ENCODE measurements around the gene TMEM238. TPM values are rescaled to one million over a fixed set of nuclear protein-coding genes. Genes with fewer than 3 reads are reported as not detected.

Gene TMEM238, protein sequence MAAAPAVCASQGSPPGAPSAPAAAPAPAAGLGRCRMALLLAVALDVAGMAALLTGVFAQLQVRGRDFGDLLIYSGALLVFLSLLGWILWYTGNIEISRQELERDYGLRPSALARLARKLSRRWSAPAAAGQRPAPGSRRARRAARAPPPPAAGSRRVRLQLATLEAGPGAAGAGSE
- total RNA-seq (10 to 100 TPM; 25.3 to 33.9 TPM), polyA plus RNA-seq (ENCODE audit: insufficient read length in 6 of 6) (1 to 10 TPM in 2 of 6 donors, under 1 TPM in 4; 0.48 to 1.9 (median 0.67) TPM)
- long read RNA-seq, donor 1, transcript TMEM238-201 (2 exons, 1,000 nt), result major isoform, 16 of 16 reads
- long read RNA-seq, donor 1, partial matches to known transcripts, result 0 of 16 reads
- long read RNA-seq, donor 1, other reads (novel, unspliced or antisense), result 0 of 16 reads
- long read RNA-seq, donor 2, transcript TMEM238-201 (2 exons, 1,000 nt), result major isoform, 13 of 13 reads
- long read RNA-seq, donor 2, partial matches to known transcripts, result 0 of 13 reads
- long read RNA-seq, donor 2, other reads (novel, unspliced or antisense), result 0 of 13 reads
- long read RNA-seq, donor 3, transcript TMEM238-201 (2 exons, 1,000 nt), result major isoform, 12 of 3,970 reads
- long read RNA-seq, donor 3, partial matches to known transcripts, result 2,441 of 3,970 reads
- long read RNA-seq, donor 3, other reads (novel, unspliced or antisense), result 1,517 of 3,970 reads
- long read RNA-seq, donor 4, result 0 reads
- long read RNA-seq, donor 5, transcript TMEM238-201 (2 exons, 1,000 nt), result major isoform, 18 of 18 reads
- long read RNA-seq, donor 5, partial matches to known transcripts, result 0 of 18 reads
- long read RNA-seq, donor 5, other reads (novel, unspliced or antisense), result 0 of 18 reads
- long read RNA-seq, donor 6, transcript TMEM238-201 (2 exons, 1,000 nt), result major isoform, 11 of 11 reads
- long read RNA-seq, donor 6, partial matches to known transcripts, result 0 of 11 reads
- long read RNA-seq, donor 6, other reads (novel, unspliced or antisense), result 0 of 11 reads
- long read RNA-seq, donor 7, partial matches to known transcripts, result 0 of 2 reads
- long read RNA-seq, donor 7, other reads (novel, unspliced or antisense), result 0 of 2 reads
- long read RNA-seq, donor 8, transcript TMEM238-201 (2 exons, 1,000 nt), result major isoform, 7 of 2,395 reads
- long read RNA-seq, donor 8, partial matches to known transcripts, result 1,720 of 2,395 reads
- long read RNA-seq, donor 8, other reads (novel, unspliced or antisense), result 668 of 2,395 reads
- long read RNA-seq, donor 9, result 0 reads
- long read RNA-seq, donor 10, partial matches to known transcripts, result 0 of 2 reads
- long read RNA-seq, donor 10, other reads (novel, unspliced or antisense), result 0 of 2 reads
- long read RNA-seq, donor 11, result 0 reads
- long read RNA-seq, donor 12, transcript TMEM238-201 (2 exons, 1,000 nt), result major isoform, 14 of 2,794 reads
- long read RNA-seq, donor 12, partial matches to known transcripts, result 1,925 of 2,794 reads
- long read RNA-seq, donor 12, other reads (novel, unspliced or antisense), result 855 of 2,794 reads

DNA sequence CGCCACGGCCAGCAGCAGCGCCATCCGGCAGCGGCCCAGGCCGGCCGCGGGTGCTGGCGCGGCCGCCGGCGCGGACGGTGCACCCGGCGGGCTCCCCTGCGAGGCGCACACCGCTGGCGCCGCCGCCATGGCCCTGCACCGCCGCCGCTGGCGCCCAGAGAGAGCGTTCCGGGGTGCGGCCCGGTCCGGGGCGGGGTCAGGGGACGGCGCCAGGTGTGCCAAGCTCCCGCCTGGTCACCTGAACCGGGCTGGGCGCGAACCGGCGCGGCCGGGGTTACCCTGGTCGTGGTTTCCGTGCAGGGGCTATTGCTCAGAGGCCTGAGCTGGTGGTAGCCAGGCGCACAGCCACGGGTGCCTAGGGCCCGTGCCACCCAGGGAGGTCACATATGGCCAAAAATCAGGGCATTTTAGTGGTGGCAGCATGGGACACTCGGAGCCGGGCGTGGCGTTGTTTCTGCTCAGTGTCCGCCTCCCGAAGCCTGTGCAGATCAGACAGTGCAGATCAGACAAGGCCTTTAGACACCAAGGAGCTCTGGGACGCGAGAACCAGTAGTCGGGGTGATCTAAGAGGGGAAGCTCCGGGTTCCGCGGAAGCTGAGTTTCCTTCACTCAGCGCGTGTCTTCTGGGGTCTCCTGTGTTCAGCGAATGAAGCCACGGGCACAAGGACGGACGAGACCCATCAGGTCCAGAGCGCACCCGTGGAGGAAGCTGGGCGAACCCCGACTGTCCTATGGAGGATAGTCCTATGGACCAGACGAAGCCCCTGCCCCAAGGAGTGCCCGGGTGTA is at the start of gene TMEM238:
TSS of gene TMEM238 (minus strand) at position 162 of the 789 bp plus-strand sequence. CDS start at position 129, 33 bp downstream.
- H3K4me1 ChIP-seq, result peaks cover 30 to 51% of the 10 kb centered on the region in 2 donors
- H3K9me3 ChIP-seq, result no peaks in the 10 kb centered on the region
- peak in 2 of 4 donors; percentile 73 to 92 for DNase-seq
- peak; percentile 53 for ATAC-seq
- peak within 1 kb of the TSS; percentile 96 to 97 for H3K27ac ChIP-seq
- H3K36me3 ChIP-seq, result peaks cover 0 to 29% of the 10 kb centered on the region in 2 donors
- intact Hi-C loops (cut with DNase I), result loop anchor here in 1 of 2 donors (10.0 kb wide), 1 partner anchor 80 kb away; no protein-coding TSS in a partner anchor
- TF ChIP-seq, protein P1, sequence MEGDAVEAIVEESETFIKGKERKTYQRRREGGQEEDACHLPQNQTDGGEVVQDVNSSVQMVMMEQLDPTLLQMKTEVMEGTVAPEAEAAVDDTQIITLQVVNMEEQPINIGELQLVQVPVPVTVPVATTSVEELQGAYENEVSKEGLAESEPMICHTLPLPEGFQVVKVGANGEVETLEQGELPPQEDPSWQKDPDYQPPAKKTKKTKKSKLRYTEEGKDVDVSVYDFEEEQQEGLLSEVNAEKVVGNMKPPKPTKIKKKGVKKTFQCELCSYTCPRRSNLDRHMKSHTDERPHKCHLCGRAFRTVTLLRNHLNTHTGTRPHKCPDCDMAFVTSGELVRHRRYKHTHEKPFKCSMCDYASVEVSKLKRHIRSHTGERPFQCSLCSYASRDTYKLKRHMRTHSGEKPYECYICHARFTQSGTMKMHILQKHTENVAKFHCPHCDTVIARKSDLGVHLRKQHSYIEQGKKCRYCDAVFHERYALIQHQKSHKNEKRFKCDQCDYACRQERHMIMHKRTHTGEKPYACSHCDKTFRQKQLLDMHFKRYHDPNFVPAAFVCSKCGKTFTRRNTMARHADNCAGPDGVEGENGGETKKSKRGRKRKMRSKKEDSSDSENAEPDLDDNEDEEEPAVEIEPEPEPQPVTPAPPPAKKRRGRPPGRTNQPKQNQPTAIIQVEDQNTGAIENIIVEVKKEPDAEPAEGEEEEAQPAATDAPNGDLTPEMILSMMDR (IDR thresholded peaks at IDR 0.05), result no peak
- H3K27me3 ChIP-seq, result no peaks in the 10 kb centered on the region
- peak within 1 kb of the TSS; percentile 86 to 91 for H3K4me3 ChIP-seq

DNA sequence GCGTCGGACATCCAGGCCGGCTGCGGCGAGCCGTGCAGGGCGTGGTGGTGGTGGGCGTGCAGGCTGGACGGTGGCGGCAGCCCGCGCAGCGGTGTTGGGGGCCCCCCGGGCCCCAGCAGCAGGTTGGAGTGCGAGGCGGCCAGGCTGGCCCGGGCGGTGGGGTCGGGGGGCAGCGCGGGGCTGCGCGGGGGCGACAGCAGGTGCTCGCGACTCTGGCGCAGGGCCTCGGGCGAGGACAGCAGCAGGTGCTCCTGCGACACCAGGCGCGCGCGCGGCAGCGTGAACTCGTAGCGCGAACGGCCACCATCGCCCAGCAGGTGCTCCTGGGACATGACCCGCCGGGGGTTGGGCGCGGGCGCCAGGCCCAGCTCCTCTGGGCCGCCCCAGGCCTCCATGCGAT is 49.2 kb upstream of the TMEM238 start:
- no peak overlapping the region for H3K4me3 ChIP-seq
- ATAC-seq (no peak), DNase-seq (no peak)
- H3K4me1 ChIP-seq, result no peaks in the 10 kb centered on the region
- TF ChIP-seq, protein P1 (IDR thresholded peaks at IDR 0.05), result no peak
- H3K27me3 ChIP-seq, result peaks cover 16 to 80% of the 10 kb centered on the region in 2 donors
- H3K27ac ChIP-seq, result no peak overlapping the region
- intact Hi-C loops (cut with DNase I), result no loop called here
- no peaks in the 10 kb centered on the region for H3K9me3 ChIP-seq
- no peaks in the 10 kb centered on the region for H3K36me3 ChIP-seq

DNA sequence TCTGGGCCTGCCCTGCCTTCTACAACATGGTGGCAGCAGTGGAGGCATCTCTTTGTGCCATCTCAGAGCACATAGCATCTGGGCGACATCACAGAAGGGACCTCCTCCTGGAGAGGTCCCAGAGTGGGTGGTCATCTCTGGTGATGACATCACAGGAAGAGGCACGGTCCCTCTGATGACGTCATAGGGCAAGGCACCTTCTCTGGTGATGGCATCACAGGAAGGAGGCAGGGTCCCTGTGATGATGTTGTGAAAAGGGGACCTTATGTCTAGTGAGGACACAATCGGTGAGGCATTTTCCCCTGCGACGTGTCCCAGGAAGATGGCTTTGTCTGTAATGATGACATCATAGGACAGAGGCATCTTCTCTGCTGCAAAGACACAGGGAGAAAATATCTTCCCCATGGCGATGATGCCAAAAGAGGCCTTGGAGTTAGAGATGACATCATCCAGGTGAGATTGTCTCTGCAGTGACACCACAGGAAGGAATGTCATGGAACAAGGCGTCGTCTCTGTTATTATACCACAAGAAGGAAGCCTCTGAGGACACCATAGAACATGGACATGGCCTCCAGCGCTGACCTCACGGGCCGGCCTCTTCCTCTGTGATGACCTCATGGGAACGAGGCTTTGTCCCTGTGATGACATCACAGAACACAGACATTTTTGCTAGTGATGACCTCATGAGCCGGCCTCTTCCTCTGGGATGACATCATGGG is 48.3 kb upstream of the TMEM238 start:
- H3K27ac ChIP-seq, result no peak overlapping the region
- ATAC-seq (no peak), DNase-seq (no peak)
- H3K4me3 ChIP-seq, result no peak overlapping the region
- intact Hi-C loops (cut with DNase I), result no loop called here
- peaks cover 16 to 79% of the 10 kb centered on the region in 2 donors for H3K27me3 ChIP-seq
- H3K36me3 ChIP-seq, result no peaks in the 10 kb centered on the region
- H3K9me3 ChIP-seq, result no peaks in the 10 kb centered on the region
- TF ChIP-seq, protein P1 (IDR thresholded peaks at IDR 0.05), result no peak
- no peaks in the 10 kb centered on the region for H3K4me1 ChIP-seq

DNA sequence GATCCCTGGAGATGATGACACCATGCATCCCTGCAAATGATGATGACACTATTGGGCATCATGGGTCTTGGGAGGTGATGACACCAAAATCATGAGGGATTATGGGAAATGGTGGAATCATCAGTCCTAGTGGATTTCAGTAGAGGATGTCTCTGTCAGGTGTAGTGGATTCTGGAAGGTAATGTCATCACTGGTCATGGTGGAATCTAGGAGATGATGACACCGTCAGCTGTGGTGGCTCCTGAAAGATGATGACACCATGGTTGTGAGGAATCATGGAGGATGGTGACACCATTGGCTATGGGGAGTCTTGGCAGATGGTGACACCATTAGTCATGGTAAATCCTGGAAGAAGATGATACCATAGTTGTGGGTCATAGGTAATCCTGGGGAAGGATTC is 47.1 kb upstream of the TMEM238 start:
- Histone ChIP-seq H3K4me1 (no peaks in the 10 kb centered on the region), H3K36me3 (no peaks in the 10 kb centered on the region), H3K9me3 (no peaks in the 10 kb centered on the region), H3K4me3 (no peak overlapping the region), H3K27ac (no peak overlapping the region), H3K27me3 (peaks cover 16 to 79% of the 10 kb centered on the region in 2 donors)
- DNase-seq (no peak), ATAC-seq (no peak)
- TF ChIP-seq, protein P1 (IDR thresholded peaks at IDR 0.05), result no peak
- intact Hi-C loops (cut with DNase I), result no loop called here

Measured in left lung (tissue), 14 donors.